Ascending aorta (tissue), 2 donors: ENCODE data around the gene ATXN1. TPM values are rescaled to one million over a fixed set of nuclear protein-coding genes. Genes with fewer than 3 reads are reported as not detected.

Source experiments
- DNase-seq, 2 donors: peaks; one replicate each; pipeline ENCODE4 v3.0.0-alpha.2; 2019; ENCODE audit warnings: low spot score in 2 of 2
- H3K27ac ChIP-seq, 2 donors: fragments of 200-600 bp; sonication (generic); one replicate each; pipeline ENCODE4 v1.5.1; 2016 to 2017; ENCODE audit warnings: mild to moderate bottlenecking in 1 of 2
- H3K27me3 ChIP-seq: fragments of 200-600 bp; sonication (generic); one replicate; pipeline ENCODE4 v1.5.1; 2017
- H3K36me3 ChIP-seq, 2 donors: fragments of 200-600 bp; sonication (generic); one replicate each; pipeline ENCODE4 v1.5.1; 2016
- H3K4me1 ChIP-seq, 2 donors: fragments of 200-600 bp; sonication (generic); one replicate each; pipeline ENCODE4 v1.5.1; 2016 to 2017; ENCODE audit warnings: mild to moderate bottlenecking in 1 of 2
- H3K4me3 ChIP-seq, 2 donors: fragments of 200-600 bp; sonication (generic); one replicate each; pipeline ENCODE4 v1.5.1; 2016 to 2017; ENCODE audit warnings: mild to moderate bottlenecking in 1 of 2
- H3K9me3 ChIP-seq, 2 donors: fragments of 200-600 bp; sonication (generic); one replicate each; pipeline ENCODE4 v1.5.1; 2016
- intact Hi-C: fragments of 100-400 bp; cut with DNase I; formaldehyde crosslinking; loops from one replicate; pipeline ENCODE4 v1.15.1; 2023
- total RNA-seq: library from RNA; depleted of rRNA; stranded (reverse); fragments of >200 nt; gene quantifications from one replicate; pipeline ENCODE4 v1.1.0, GENCODE V29; 2016
- TF ChIP-seq, protein P1 (sequence below), 3 experiments: fragments of 200-600 bp in 2 of 3; fragments of 450-650 bp in 1 of 3; sonication (generic) in 2 of 3; IDR thresholded peaks; one replicate each; pipeline ENCODE4 v1.5.1; 2016 to 2019; ENCODE audit warnings: antibody characterized with exemption in 3 of 3, mild to moderate bottlenecking in 1 of 3, moderate library complexity in 1 of 3

The ATXN1 gene
- total RNA-seq, 1 donor from 2014 or later = 68.3 TPM

GRCh38 chr6:16583144-16583762 lies 178.0 kb downstream of the ATXN1 start:
- Histone ChIP-seq H3K27me3 (no peaks in the 10 kb centered on the region), H3K27ac (no peak overlapping the region), H3K9me3 (no peaks in the 10 kb centered on the region), H3K36me3 (peaks cover 11 to 14% of the 10 kb centered on the region in 2 donors), H3K4me1 (no peaks in the 10 kb centered on the region), H3K4me3 (peak overlapping the region in 1 of 2 donors; percentile 6)
- TF ChIP-seq, protein P1, sequence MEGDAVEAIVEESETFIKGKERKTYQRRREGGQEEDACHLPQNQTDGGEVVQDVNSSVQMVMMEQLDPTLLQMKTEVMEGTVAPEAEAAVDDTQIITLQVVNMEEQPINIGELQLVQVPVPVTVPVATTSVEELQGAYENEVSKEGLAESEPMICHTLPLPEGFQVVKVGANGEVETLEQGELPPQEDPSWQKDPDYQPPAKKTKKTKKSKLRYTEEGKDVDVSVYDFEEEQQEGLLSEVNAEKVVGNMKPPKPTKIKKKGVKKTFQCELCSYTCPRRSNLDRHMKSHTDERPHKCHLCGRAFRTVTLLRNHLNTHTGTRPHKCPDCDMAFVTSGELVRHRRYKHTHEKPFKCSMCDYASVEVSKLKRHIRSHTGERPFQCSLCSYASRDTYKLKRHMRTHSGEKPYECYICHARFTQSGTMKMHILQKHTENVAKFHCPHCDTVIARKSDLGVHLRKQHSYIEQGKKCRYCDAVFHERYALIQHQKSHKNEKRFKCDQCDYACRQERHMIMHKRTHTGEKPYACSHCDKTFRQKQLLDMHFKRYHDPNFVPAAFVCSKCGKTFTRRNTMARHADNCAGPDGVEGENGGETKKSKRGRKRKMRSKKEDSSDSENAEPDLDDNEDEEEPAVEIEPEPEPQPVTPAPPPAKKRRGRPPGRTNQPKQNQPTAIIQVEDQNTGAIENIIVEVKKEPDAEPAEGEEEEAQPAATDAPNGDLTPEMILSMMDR (IDR thresholded peaks at IDR 0.05) = no peak
- intact Hi-C loops = no loop called here
- no peak for DNase-seq

DNA sequence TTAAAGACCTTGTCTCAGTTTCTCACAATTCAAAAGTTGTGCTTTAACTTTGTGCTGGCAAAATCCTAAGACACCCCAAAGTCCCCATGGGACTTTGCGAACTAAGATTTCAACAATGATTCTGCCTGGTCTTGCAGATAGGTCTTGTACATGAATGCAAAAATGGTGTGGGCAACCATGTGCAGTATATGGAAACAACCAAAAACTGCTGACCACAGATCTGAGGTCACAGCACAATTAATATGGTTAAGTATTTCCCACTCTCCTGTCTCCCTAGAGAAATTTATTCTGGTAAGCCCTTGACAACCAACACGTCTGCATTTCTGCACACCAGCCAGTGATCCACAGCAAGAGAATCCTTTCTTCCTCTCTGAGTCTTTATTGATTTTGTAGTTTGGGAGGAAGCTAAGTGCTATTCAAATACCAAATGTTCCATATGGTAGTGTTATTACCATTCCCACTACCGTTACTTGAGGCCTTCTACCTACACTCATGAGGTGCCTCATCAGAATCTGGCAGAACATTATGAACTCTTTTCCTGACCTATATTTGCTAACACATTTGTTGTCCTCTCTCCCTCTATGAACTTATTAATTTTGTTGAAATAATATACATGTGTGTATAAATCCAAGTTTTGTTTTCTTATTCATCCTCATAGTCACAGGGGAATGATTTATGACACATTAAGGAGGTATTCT lies 178.7 kb downstream of the ATXN1 start:
- Histone ChIP-seq H3K4me1 (no peaks in the 10 kb centered on the region), H3K27ac (no peak overlapping the region), H3K9me3 (no peaks in the 10 kb centered on the region), H3K27me3 (no peaks in the 10 kb centered on the region), H3K4me3 (no peak overlapping the region), H3K36me3 (peaks cover 11 to 14% of the 10 kb centered on the region in 2 donors)
- DNase-seq = no peak
- TF ChIP-seq, protein P1 (IDR thresholded peaks at IDR 0.05) = no peak
- intact Hi-C loops = no loop called here

- intact Hi-C loops = no loop called here
- H3K4me1 ChIP-seq = no peaks in the 10 kb centered on the region
- TF ChIP-seq, protein P1 (IDR thresholded peaks at IDR 0.05) = no peak
Measured at GRCh38 chr6:16578695-16579285, 182.5 kb downstream of the ATXN1 start.

GRCh38 chr6:16576451-16577368 lies 184.6 kb downstream of the ATXN1 start:
- Histone ChIP-seq H3K4me3 (no peak overlapping the region), H3K27ac (no peak overlapping the region), H3K36me3 (peaks cover 0 to 3% of the 10 kb centered on the region in 2 donors), H3K4me1 (no peaks in the 10 kb centered on the region), H3K9me3 (no peaks in the 10 kb centered on the region), H3K27me3 (no peaks in the 10 kb centered on the region)
- TF ChIP-seq, protein P1 (IDR thresholded peaks at IDR 0.05) = no peak
- DNase-seq = no peak
- intact Hi-C loops = no loop called here

More at GRCh38 chr6:16578695-16579285, 182.5 kb downstream of the ATXN1 start:
- Histone ChIP-seq H3K36me3 (peaks cover 0 to 11% of the 10 kb centered on the region in 2 donors), H3K9me3 (no peaks in the 10 kb centered on the region), H3K4me3 (no peak overlapping the region), H3K27me3 (no peaks in the 10 kb centered on the region), H3K27ac (no peak overlapping the region)
- no peak for DNase-seq

DNA sequence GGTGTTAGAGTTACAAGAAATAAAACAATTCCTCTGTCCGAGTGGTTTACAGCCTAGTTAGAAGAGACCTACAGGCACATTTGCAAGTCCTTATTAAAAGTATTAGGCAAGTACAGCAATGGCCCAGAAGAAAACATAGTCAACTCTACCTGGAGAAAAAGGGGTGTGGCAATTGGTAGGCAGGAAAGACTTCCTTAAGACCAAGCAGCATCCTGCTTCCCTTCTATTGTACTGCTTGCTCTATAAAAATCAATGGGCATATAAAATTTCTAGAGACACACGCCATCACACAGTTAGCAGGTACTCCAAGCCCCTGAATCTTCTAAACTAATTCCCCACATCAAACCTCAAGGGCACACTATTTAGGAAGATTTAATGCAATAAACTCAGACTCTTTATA lies 185.6 kb downstream of the ATXN1 start:
- Histone ChIP-seq H3K9me3 (no peaks in the 10 kb centered on the region), H3K27me3 (no peaks in the 10 kb centered on the region), H3K36me3 (peaks cover 0 to 3% of the 10 kb centered on the region in 2 donors), H3K4me1 (no peaks in the 10 kb centered on the region), H3K4me3 (no peak overlapping the region), H3K27ac (no peak overlapping the region)
- TF ChIP-seq, protein P1 (IDR thresholded peaks at IDR 0.05) = no peak
- intact Hi-C loops = no loop called here
- no peak for DNase-seq
